ENCODE data around the gene RAB8B. TPM values are rescaled to one million over a fixed set of nuclear protein-coding genes. Genes with fewer than 3 reads are reported as not detected.
A peak's percentile ranks its signal among the peaks of the same experiment; 100 is the strongest.

The RAB8B gene
- 26.2 and 28.6 TPM in 2 replicates for total RNA-seq (2014; rRNA removed; shearing (Covaris generic))
- polyA plus RNA-seq (2015; cell fraction: cytosol; rRNA removed): 11.7 and 17.3 TPM in 2 replicates
- 13.3 and 18.6 TPM in 2 replicates for polyA plus RNA-seq (2015; cell fraction: nucleus; rRNA removed)

- DNase-seq (ENCODE audit: low read depth, low spot score): peak; percentile 94
- in situ Hi-C loops (cut with HindIII; ENCODE audit: low pct_unique_long_range_greater_than_20kb, low sequenced_read_pairs): no loop called here
Observed at GRCh38 chr15:63188926-63189871, at the start of gene RAB8B. Gene RAB8B (plus strand): TSS chr15:63189606. CDS start chr15:63189625, 19 bp downstream.

- in situ Hi-C loops (cut with HindIII; ENCODE audit: low pct_unique_long_range_greater_than_20kb, low sequenced_read_pairs): no loop called here
- DNase-seq (ENCODE audit: low read depth, low spot score): no peak
Observed at GRCh38 chr15:63140936-63141335, 48.5 kb upstream of the RAB8B start.

GRCh38 chr15:63145426-63145825 is 44.0 kb upstream of the RAB8B start:
- in situ Hi-C loops (cut with HindIII; ENCODE audit: low pct_unique_long_range_greater_than_20kb, low sequenced_read_pairs): no loop called here

GRCh38 chr15:63146684-63147083 is 42.7 kb upstream of the RAB8B start:
- in situ Hi-C loops (cut with HindIII; ENCODE audit: low pct_unique_long_range_greater_than_20kb, low sequenced_read_pairs): no loop called here
- DNase-seq (ENCODE audit: low read depth, low spot score): peak; percentile 51

More at GRCh38 chr15:63145426-63145825, 44.0 kb upstream of the RAB8B start:
- no peak for DNase-seq (ENCODE audit: low read depth, low spot score)

GRCh38 chr15:63151665-63152064 is 37.7 kb upstream of the RAB8B start:
- DNase-seq (ENCODE audit: low read depth, low spot score): no peak
- in situ Hi-C loops (cut with HindIII; ENCODE audit: low pct_unique_long_range_greater_than_20kb, low sequenced_read_pairs): no loop called here

DNA sequence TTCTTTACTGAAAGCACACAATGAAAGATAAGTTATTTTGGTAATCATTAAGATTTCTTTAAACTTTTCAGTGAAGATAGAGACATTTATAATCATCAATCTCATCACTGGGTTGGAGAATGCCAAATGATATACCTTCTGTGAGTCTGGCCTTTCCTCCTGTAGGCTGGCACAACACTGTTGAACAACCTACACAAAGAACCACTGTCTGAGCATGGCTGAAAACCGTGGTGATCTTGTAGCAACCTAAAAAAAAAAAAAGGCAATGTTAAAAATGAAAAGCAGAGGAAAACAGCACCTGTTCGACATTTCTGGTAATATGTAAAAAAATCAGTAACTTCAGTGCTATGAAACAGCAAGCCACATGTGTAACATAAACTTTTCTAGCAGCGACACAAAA is 33.9 kb upstream of the RAB8B start:
- in situ Hi-C loops (cut with HindIII; ENCODE audit: low pct_unique_long_range_greater_than_20kb, low sequenced_read_pairs): no loop called here
- DNase-seq (ENCODE audit: low read depth, low spot score): peak; percentile 64

- in situ Hi-C loops (cut with HindIII; ENCODE audit: low pct_unique_long_range_greater_than_20kb, low sequenced_read_pairs): no loop called here
- DNase-seq (ENCODE audit: low read depth, low spot score): peak; percentile 42
Observed at GRCh38 chr15:63156086-63156710, 33.2 kb upstream of the RAB8B start.

- in situ Hi-C loops (cut with HindIII; ENCODE audit: low pct_unique_long_range_greater_than_20kb, low sequenced_read_pairs): no loop called here
- peak; percentile 42 for DNase-seq (ENCODE audit: low read depth, low spot score)
Observed at GRCh38 chr15:63156755-63157117, 32.7 kb upstream of the RAB8B start.

DNA sequence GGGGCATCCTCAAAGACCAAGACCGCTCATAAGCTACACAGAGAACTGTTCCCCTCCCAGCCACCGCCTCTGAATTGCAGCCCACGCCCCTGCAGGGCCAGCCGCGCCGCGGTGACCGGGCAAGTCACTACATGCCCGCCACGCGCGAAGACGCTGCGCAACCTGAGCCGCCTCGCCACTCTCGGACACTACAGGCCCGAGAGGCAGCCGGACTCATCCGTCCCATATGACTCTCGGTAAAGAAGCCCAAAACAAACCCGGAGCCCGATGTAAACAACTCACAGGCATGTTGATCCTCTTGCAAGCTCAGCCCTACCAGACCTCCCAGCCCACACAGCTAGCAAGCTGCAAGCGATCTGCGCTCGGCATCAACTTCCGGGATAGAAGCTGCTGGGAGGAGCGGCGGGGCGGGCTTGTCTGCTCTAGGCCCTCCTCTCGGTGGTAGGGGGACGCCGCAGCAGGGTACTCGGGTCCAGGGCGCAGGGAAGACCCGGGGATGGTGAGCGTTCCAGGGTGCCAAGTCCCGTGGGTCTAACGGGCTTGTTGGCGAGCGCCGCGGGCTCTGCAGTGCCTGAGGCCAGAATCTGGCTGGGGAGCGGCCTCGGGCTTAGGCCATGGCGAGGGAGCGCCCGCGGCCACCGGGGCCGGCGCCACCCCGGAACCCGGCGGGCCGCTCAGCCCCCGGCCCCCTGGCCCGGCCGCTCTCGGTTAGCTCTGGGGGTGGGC is 32.1 kb upstream of the RAB8B start, which contains the start of gene RPS27L:
TSS of gene RPS27L (minus strand) at position 360 of the 726 bp plus-strand sequence. CDS start at position 288, 72 bp downstream.
- peak; percentile 95 for DNase-seq (ENCODE audit: low read depth, low spot score)
- in situ Hi-C loops (cut with HindIII; ENCODE audit: low pct_unique_long_range_greater_than_20kb, low sequenced_read_pairs): no loop called here

- peak; percentile 80 for DNase-seq (ENCODE audit: low read depth, low spot score)
- in situ Hi-C loops (cut with HindIII; ENCODE audit: low pct_unique_long_range_greater_than_20kb, low sequenced_read_pairs): no loop called here
Observed at GRCh38 chr15:63157891-63158431, 31.4 kb upstream of the RAB8B start.

DNA sequence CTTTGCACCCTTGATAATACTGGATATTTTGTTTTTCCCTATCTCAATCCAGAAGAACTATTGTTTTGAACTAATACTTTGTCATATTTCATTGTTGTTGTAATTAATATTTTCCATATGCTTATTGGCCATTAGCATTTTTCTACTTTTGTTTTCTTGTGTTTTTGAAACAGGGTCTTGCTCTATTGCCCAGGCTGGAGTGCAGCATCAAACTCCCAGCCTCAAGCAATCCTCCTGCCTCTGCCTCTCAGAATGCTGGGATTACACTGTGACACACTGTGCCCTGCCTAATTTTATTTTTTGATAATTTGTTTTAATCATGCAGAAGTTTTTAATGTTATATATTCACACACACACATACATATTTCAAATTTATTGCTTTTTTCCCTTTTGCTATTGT is 28.8 kb upstream of the RAB8B start:
- no peak for DNase-seq (ENCODE audit: low read depth, low spot score)
- in situ Hi-C loops (cut with HindIII; ENCODE audit: low pct_unique_long_range_greater_than_20kb, low sequenced_read_pairs): no loop called here

- DNase-seq (ENCODE audit: low read depth, low spot score): no peak
- in situ Hi-C loops (cut with HindIII; ENCODE audit: low pct_unique_long_range_greater_than_20kb, low sequenced_read_pairs): no loop called here
Observed at GRCh38 chr15:63163217-63163616, 26.2 kb upstream of the RAB8B start.

- in situ Hi-C loops (cut with HindIII; ENCODE audit: low pct_unique_long_range_greater_than_20kb, low sequenced_read_pairs): no loop called here
- no peak for DNase-seq (ENCODE audit: low read depth, low spot score)
Observed at GRCh38 chr15:63165166-63165859, 24.1 kb upstream of the RAB8B start.

GRCh38 chr15:63166219-63166618 is 23.2 kb upstream of the RAB8B start:
- in situ Hi-C loops (cut with HindIII; ENCODE audit: low pct_unique_long_range_greater_than_20kb, low sequenced_read_pairs): no loop called here
- peak; percentile 53 for DNase-seq (ENCODE audit: low read depth, low spot score)

GRCh38 chr15:63169788-63170187 is 19.6 kb upstream of the RAB8B start:
- DNase-seq (ENCODE audit: low read depth, low spot score): no peak
- in situ Hi-C loops (cut with HindIII; ENCODE audit: low pct_unique_long_range_greater_than_20kb, low sequenced_read_pairs): no loop called here

DNA sequence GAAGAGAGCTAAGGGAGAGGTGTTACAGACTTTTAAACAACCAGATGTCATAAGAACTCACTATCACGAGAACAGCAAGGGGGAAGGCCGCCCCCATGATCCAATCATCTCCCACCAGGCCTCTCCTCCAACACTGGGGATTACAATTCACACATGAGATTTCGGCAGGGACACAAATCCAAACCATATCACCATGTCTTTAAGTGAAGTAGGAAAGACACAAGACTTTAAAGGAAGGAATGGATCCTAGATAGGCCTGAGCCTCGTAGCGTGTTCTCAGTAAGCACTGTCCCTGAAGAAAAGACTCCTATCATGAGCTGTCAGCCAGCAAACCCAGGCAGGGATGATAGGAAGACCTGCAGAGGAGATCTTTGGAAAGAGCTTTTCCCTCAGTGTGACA is 17.0 kb upstream of the RAB8B start:
- in situ Hi-C loops (cut with HindIII; ENCODE audit: low pct_unique_long_range_greater_than_20kb, low sequenced_read_pairs): no loop called here
- no peak for DNase-seq (ENCODE audit: low read depth, low spot score)

GRCh38 chr15:63172851-63173451 is 16.5 kb upstream of the RAB8B start:
- DNase-seq (ENCODE audit: low read depth, low spot score): no peak
- in situ Hi-C loops (cut with HindIII; ENCODE audit: low pct_unique_long_range_greater_than_20kb, low sequenced_read_pairs): no loop called here
